Stimulated activated CD8-positive, alpha-beta memory T cell treated with anti-CD3 and anti-CD28 coated beads, Interleukin-15, amount 100 ng/mL, for 24 hours (primary cell): ENCODE data around the gene HAS3.
A peak's percentile ranks its signal among the peaks of the same experiment; 100 is the strongest.
"Not testable (repeated sequence)": the region's sequence is repeated elsewhere in the genome, so short reads cannot be mapped to it uniquely, and the experiment has no call there.

ENCODE experiments used
- DNase-seq: peaks from one replicate; pipeline ENCODE4 v3.0.0-alpha.2; 2020; ENCODE audit warnings: low read depth

The HAS3 gene

GRCh38 chr16:69116906-69117305 is 11.5 kb downstream of the HAS3 start:
- DNase-seq = no peak

DNA sequence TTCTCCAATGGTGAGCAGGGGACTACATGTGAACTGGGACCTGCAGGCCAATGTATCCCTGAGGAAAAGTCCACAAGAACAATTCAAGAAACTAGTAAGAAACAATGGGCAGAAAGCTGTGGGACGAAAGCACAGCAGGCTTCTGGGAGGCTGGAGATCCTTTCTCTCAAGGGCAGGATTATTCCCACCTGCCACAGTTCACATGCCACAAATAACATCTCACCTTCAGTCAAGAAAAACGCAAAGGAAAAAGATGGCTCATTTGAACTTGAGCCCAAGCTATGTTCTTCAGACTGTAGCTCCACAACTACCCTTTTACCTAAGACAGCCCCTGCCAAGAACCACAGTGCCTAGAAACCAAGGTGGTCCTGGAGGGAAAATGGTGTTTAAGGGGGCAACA is 13.0 kb downstream of the HAS3 start:
- no peak for DNase-seq

GRCh38 chr16:69118994-69119393 is 13.5 kb downstream of the HAS3 start:
- no peak for DNase-seq

DNA sequence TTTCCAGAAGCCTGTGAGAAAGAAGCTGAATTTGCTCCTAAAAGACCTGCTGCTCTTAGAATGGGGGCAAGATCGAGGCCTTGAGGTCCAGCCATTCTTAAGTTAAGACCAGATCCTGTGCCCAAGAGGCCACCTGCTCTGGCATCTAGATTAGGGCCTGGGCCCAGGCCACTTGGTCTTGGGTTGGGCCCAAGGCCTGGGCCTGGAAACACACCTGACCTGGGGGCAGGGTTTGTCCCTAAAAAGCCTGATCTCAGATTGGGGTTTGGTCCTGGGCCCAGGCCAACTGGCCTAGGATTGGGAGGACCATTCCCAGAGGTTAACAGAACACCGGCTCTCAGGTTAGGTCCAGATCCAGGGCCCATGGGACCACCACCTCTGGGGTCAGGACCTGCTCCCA is 14.1 kb downstream of the HAS3 start:
- no peak for DNase-seq

DNA sequence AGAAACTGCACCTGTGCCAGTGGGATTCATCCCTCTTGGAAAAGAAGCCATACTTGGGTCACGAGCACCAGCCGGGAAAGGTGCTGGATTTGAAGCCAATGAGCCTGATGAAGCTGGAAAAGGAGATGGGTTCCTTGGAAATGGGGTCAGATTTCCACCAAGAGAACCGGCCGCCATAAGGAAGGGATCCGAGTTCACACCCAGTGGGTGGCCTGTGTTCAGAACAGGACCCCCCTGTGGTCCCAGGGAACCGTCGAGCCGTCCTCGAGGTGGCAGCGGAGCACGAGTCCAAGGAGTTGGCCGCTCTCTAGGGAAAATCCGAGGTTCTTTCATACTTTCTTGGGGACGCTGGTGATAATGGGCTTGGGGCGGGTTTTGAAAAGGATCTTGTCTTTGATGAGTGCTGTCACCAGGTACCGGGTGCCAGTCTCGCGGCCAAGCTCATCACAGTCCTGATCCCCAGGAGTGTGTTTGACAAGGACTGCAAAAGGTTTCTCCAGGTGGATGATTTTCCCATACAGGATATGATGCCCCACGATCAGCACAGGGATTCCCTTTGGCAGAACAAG is 14.7 kb downstream of the HAS3 start:
- no peak for DNase-seq

DNA sequence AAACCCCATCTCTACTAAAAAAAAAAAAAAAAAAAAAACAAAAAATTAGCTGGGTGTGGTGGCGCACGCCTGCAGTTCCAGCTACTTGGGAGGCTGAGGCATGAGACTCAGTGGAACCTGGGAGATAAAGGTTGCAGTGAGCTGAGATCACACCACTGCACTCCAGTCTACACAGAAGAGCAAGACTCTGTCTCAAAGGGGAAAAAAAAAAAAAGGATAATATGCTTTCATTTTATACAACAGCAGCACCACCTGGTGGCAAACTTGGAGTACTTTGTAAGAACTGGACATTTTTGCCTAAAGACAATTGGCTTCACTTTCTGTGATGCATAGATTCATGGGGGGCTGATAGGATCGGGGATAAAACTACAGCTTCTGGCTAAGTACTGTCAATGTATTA is 18.5 kb downstream of the HAS3 start:
- DNase-seq = no peak

GRCh38 chr16:69124406-69124805 is 19.0 kb downstream of the HAS3 start:
- not testable (repeated sequence) for DNase-seq

GRCh38 chr16:69124961-69125360 is 19.5 kb downstream of the HAS3 start:
- DNase-seq = not testable (repeated sequence)

- no peak for DNase-seq
Observed at GRCh38 chr16:69126221-69126620, 20.8 kb downstream of the HAS3 start.

DNA sequence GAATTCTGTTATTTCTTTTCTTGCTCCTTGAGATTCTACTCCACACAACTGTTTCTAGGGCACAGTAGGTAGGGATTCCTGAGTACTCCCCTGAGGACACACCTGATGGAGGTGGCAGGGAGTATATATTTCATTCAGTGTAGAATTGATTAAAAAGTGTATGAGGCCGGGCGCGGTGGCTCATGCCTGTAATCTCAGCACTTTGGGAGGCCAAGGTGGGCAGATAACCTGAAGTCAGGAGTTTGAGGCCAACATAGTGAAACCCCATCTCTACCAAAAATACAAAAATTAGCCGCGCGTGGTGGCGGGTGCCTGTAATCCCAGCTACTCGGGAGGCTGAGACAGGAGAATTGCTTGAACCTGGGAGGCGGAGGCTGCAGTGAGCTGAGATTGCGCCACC is 21.3 kb downstream of the HAS3 start:
- not testable (repeated sequence) for DNase-seq

GRCh38 chr16:69127966-69128510 is 22.6 kb downstream of the HAS3 start:
- no peak for DNase-seq

DNA sequence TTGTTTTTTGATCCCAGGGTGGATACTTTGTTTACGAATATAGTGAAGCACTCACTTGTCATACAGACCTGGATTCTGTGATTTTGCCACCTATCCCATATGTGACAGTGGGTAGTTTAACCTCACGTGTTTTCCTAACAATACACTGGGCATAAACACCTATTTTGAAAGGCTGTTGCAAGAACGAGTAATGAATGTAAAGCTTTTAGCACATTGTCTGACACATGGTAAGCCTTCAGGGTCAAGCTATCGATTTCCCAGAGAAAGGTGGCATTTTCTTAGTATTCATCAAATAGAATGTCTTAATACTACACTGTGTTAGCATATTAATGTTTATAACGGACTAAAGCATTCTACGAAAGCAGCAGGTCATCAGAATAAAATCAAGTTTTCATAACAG is 25.0 kb downstream of the HAS3 start:
- no peak for DNase-seq

DNA sequence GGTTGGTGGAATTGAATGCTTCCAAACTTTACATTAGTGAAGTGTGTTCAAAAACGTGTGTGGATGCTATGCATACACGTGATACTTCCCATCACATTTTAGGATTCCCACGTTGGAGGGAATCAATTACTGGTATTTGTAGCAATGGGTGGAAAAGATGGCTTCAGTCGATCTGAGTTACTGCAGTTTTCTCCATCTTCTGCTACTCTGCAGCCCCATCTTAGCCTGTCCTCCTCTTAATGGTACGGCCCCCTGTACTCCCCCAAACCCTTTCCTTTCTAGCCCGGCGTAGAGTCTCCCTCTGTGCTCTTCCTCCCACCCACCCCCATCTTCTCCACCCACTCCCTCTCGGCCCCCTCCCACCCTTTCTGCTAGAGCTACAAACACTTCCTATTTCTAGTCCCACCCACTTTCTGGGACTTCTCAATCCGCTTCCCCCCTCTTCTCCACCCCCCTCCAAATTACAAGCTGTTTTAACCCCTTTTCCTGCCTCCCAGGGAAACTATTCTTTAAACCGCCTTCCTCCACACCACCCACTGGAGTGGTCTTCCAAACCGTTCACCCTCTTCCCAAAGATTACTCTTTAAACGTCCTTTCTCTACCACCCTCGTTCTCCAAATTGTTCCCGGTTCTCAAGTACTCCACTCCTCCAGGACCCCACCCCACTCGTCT is 25.9 kb downstream of the HAS3 start:
- DNase-seq = no peak

DNA sequence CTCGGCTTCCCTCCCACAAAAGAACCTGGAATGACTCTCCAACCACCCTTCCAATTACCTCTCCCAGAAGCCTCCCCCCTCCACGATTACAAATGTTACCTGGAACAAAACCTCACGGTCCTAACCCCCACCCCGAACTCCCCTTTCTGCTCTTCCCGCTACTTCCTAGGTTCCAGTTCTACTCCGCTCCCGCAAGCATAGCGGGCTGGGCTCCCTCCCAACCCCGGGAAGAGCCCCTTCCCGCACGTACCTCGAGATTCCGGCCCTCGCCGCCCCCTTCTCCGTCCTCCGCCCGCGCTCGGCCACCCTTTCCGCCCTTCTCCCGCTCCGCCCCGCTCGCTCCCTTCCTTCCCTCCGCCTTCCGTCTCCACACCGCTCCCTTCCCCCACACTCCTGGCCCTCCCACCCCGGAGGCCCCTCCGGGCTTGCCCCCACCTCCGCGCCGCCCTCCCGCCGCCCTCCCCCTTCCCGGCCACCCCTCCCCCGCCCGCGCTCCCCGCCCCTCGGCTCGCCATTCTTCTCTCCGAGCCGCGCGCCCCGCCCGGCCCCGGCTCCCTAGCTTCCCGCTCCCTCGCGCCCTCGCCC is 26.5 kb downstream of the HAS3 start:
- DNase-seq = peak; percentile 51

DNA sequence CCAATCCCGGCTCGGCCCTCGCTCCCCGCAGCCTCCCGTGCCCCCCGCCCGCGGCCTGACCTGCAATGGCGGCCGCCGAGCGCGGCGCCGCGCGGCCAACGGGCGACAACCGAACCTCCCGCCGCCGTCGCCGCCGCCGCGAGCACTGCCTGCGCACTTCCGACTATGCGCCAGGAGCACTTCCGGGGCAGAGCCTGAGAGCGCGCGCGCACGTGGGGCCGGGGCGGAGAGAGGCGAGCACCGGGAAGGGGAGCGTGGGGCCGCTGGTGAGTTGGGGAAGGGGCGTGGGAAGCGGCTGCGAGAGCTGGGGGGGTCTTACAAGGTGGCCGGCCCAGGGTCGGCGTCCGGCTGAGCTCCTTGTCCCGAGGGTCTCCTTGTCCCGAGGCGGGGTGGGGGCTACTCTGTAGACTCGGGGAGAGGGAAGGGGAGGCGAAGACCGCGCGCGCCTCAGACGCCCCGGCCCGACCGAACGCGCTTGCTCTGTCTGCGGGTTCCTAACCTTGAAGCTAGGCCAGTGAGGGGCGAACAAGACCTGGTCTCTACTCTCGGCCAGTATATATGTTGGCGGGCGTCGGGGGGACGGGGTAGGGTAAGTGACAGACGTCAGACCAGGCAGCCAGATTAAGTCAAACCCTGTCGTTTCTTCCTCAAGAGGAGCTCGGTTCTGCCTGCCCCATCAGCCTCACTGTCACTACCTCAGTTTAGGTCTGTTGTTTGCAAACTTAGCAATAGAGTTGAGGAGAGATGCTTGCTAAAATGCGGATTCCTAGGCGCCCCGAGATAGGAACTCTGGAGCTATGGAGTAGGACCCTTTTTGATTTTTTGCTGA is 27.2 kb downstream of the HAS3 start, which contains the start of the genes CHTF8 and UTP4:
TSS of gene CHTF8 (minus strand) at position 165 of the 829 bp plus-strand sequence. CDS start 11,130 bp downstream, outside the sequence.
TSS of gene UTP4 (plus strand) at position 226 of the 829 bp plus-strand sequence. CDS start 811 bp downstream, outside the sequence.
- DNase-seq = peak; percentile 74

DNA sequence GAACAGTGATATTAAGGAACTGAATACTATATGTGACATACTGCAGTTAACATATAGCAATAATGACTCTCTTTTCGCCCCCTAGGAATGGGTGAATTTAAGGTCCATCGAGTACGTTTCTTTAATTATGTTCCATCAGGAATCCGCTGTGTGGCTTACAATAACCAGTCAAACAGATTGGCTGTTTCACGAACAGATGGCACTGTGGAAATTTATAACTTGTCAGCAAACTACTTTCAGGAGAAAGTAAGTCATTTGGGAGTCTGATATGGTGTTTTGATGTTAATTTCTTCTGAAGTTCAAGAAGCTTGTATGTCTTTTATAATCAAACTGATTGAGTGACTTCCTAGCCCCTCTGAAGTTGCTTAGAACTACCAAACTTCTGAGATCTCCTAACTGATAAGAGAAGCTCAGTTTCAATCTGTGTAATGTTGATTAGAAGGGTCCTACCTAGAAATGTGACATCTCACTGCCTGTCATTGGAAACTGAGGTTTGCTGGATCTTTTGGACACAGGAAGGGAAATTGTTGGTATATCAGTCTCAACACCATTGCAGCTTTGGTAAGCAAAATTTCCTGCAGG is 28.0 kb downstream of the HAS3 start:
- DNase-seq = no peak

- DNase-seq = no peak
Observed at GRCh38 chr16:69138608-69139007, 33.2 kb downstream of the HAS3 start.

DNA sequence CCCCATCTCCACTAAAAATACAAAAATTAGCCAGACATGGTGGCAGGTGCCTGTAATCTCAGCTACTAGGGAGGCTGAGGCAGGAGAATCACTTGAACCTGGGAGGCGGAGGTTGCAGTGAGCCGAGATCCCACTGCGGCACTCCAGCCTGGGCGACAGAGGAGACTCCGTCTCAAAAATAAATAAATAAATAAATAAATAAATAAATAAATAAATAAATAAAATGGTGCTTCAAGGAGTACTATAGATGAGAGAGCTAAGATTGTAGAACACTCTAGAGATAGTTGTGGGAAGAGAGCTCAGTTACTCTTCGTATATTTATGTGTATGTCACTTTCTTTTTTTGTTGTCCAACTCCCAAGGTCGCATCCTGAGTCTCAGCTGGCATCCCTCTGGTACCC is 34.0 kb downstream of the HAS3 start:
- DNase-seq = not testable (repeated sequence)

- DNase-seq = no peak
Observed at GRCh38 chr16:69141014-69141413, 35.6 kb downstream of the HAS3 start.

DNA sequence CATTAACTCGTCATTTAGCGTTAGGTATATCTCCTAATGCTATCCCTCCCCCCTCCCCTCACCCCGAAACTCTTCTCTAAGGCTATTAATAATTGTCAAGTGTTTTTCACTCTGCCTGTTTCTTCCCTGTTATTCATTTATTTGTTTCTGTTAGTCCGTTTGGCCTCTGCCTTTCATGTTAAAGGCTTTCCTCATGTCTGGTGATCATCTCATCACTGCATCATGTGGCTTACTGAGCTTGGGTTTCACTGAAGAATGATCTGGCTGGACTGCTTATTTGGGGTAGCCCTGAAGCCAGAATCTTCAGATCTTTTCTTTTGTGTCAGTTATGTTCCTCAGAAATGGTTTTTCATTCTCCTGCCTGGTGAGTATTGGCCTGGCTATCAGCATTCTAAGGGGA is 36.5 kb downstream of the HAS3 start:
- no peak for DNase-seq

DNA sequence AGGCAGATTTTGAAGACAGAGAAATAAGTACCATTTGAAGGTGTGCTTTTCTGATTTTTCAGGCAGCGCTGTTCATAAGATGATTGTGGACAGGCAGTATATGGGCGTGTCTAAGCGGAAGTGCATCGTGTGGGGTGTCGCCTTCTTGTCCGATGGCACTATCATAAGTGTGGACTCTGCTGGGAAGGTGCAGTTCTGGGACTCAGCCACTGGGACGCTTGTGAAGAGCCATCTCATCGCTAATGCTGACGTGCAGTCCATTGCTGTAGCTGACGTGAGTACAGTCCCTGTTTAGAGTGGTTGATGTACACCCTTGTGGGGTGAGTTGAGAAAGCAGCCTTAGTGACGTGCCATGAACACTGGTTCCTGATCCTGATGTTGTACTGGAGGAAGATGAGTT is 37.7 kb downstream of the HAS3 start:
- no peak for DNase-seq

DNA sequence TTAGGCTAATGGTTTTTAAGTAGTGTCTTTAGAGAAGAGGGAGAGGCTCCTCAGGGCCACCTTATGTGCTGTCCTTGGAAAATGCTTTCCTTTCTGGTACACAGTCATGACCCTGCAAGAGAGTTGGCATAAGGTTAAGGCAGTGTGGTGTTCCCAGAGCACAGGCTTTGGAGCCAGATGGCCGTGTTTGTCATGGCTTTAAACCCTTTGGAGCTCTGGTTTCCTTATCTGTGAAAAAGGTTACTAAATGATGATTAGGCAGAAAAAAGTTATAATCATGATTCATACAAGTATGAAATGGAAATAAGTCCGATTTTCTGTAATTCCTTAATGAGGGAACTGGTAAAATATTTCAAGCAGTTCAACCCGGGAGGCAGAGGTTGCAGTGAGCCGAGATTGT is 40.2 kb downstream of the HAS3 start:
- DNase-seq = no peak
